GM23248 (cell line): ENCODE measurements around the gene SAMD4B. TPM values are rescaled to one million over a fixed set of nuclear protein-coding genes. Genes with fewer than 3 reads are reported as not detected.

Source experiments
- DNase-seq: peaks from one replicate; pipeline ENCODE4 v3.0.0-alpha.2; 2015
- H2AFZ ChIP-seq: fragments of 200-600 bp; sonication (generic); 2 replicates; pipeline ENCODE4 v1.6.1; 2016; ENCODE audit warnings: antibody characterized with exemption
- H3F3A ChIP-seq: fragments of 200-600 bp; sonication (generic); 2 replicates; pipeline ENCODE4 v1.6.1; 2016; ENCODE audit warnings: mild to moderate bottlenecking, antibody characterized with exemption, mixed run types; ENCODE audit not compliant: insufficient read depth
- H3K27ac ChIP-seq: fragments of 200-600 bp; sonication (generic); 2 replicates; pipeline ENCODE4 v1.5.1; 2016; ENCODE audit warnings: mild to moderate bottlenecking
- H3K27me3 ChIP-seq: fragments of 200-600 bp; sonication (generic); replicated peaks from 2 replicates; pipeline ENCODE4 v1.6.1; 2016; ENCODE audit warnings: mild to moderate bottlenecking; ENCODE audit not compliant: insufficient read depth
- H3K36me3 ChIP-seq: fragments of 200-600 bp; sonication (generic); 2 replicates; pipeline ENCODE4 v1.6.1; 2016; ENCODE audit warnings: low read depth, mild to moderate bottlenecking
- H3K4me1 ChIP-seq: fragments of 200-600 bp; sonication (generic); 2 replicates; pipeline ENCODE4 v1.6.1; 2016; ENCODE audit warnings: mild to moderate bottlenecking; ENCODE audit not compliant: insufficient read depth
- H3K4me2 ChIP-seq: fragments of 200-600 bp; sonication (generic); one replicate; pipeline ENCODE4 v1.6.1; 2016; ENCODE audit warnings: mild to moderate bottlenecking; ENCODE audit not compliant: unreplicated experiment
- H3K4me3 ChIP-seq: fragments of 200-600 bp; sonication (generic); 2 replicates; pipeline ENCODE4 v1.5.1; 2016; ENCODE audit warnings: mild to moderate bottlenecking
- H3K79me2 ChIP-seq: fragments of 200-600 bp; sonication (generic); 2 replicates; pipeline ENCODE4 v1.6.1; 2016; ENCODE audit warnings: mild to moderate bottlenecking; ENCODE audit not compliant: insufficient read depth
- H3K9ac ChIP-seq: fragments of 200-600 bp; sonication (generic); 2 replicates; pipeline ENCODE4 v1.6.1; 2016; ENCODE audit warnings: mild to moderate bottlenecking
- H3K9me2 ChIP-seq: fragments of 200-600 bp; sonication (generic); 2 replicates; pipeline ENCODE4 v1.6.1; 2016; ENCODE audit warnings: mixed run types, mild to moderate bottlenecking, moderate library complexity; ENCODE audit not compliant: insufficient read depth
- H3K9me3 ChIP-seq: fragments of 200-600 bp; sonication (generic); one replicate; pipeline ENCODE4 v1.6.1; 2017; ENCODE audit warnings: low read depth
- H4K20me1 ChIP-seq: fragments of 200-600 bp; sonication (generic); 2 replicates; pipeline ENCODE4 v1.6.0; 2016; ENCODE audit not compliant: insufficient read depth
- EZH2 ChIP-seq: fragments of 200-600 bp; sonication (generic); IDR thresholded peaks from 2 replicates; pipeline ENCODE4 v1.6.1; 2018; ENCODE audit warnings: antibody characterized with exemption, mild to moderate bottlenecking; ENCODE audit not compliant: insufficient read depth, poor library complexity, severe bottlenecking
- EZH2phosphoT487 ChIP-seq: fragments of 200-600 bp; sonication (generic); IDR thresholded peaks from 2 replicates; pipeline ENCODE4 v1.6.1; 2018; ENCODE audit warnings: antibody characterized with exemption, moderate library complexity, mild to moderate bottlenecking, low read depth; ENCODE audit not compliant: insufficient read depth
- WGBS, 2 experiments: methylation state at CpG; one replicate each; pipeline ENCODE4 v1.1.6; 2015 to 2017; ENCODE audit warnings: low lambda C conversion rate in 2 of 2, low coverage in 1 of 2; ENCODE audit errors: missing lambda C conversion rate in 2 of 2; 5-methylcytosine and 5-hydroxymethylcytosine counted together
- in situ Hi-C: fragments of 300-500 bp; cut with MboI; formaldehyde crosslinking; loops from 2 replicates; pipeline ENCODE4 v1.15.0; 2020
- polyA plus RNA-seq: library from polyadenylated mRNA; unstranded; fragments of >200 nt; fragmentation: Nextera tagmentation; extraction: Ambion mirVana; gene quantifications from 2 replicates; pipeline ENCODE4 v1.2.1, GENCODE V29; 2016
- total RNA-seq: library from RNA; depleted of rRNA; stranded (reverse); fragments of >200 nt; shearing (Covaris generic); gene quantifications from 2 replicates; pipeline ENCODE4 v1.2.3, GENCODE V29; 2014

The SAMD4B gene
- total and polyA plus RNA-seq, 2 experiments from 2014 or later: 66.7 to 71.9 TPM

DNA sequence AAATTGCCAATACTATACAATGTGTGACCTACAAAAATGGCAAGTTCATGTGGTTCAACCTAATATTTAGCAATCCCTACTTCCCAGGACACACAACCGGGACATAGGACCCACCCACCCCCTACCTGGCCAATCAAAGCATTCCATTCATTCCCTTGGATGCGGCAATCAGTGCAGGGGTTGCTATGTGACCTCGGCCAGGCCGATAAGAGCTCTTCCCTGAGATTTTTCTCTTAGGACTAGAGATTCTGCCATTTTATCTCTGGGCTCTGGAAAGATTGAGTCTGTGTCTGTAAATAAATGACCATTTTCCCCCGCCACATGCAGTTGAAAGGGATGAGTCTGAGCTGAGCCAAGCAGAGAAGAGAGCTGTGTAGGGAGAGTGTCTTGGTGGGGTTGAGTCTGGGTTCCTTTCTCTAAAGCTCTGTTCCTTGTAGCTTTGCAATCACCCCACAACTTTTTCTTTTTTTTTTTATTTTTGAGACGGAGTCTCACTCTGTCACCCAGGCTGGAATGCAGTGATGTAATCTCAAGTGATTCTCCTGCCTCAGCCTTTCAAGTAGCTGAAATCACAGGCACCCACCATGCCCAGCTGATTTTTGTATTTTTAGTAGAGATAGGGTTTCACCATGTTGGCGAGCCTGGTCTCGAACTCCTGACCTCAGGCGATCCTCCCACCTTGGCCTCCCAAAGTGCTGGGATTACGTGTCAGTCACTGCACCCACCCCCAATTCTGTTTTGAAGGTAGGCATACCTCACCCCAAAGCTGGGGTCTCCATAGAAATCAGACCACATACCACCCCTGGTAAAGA lies 38.6 kb upstream of the SAMD4B start:
- no peak overlapping the region for H3K27ac ChIP-seq
- in situ Hi-C loops: no loop called here

DNA sequence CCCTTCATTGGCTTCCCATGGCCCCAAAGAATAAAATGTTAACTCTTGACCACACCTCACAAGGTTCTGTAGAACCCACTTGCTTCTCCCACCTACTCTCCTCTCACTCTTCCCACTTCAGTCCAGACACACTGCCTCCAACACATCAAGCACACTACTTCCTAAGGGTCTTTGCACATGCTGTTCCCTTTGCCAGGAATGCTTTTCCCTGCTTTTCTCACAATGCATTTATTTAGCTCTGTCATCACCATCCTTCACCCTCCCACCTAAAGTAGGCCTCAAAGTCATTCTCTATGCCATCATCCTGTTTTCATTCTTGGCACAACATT lies 38.1 kb upstream of the SAMD4B start:
- DNase-seq: no peak
- H3K4me3 ChIP-seq: no peak overlapping the region
- no peak overlapping the region for H3K27ac ChIP-seq
- no peaks in the 10 kb centered on the region for H4K20me1 ChIP-seq
- TF ChIP-seq EZH2 (no peak), EZH2phosphoT487 (no peak)
- no peaks in the 10 kb centered on the region for H3K4me1 ChIP-seq
- H3K4me2 ChIP-seq: no peak overlapping the region
- no peaks in the 10 kb centered on the region for H3K79me2 ChIP-seq
- H3K36me3 ChIP-seq: no peaks in the 10 kb centered on the region
- no peak overlapping the region for H3K9ac ChIP-seq
- H3K27me3 ChIP-seq: peaks cover 77% of the 10 kb centered on the region
- H3F3A ChIP-seq: no peaks in the 10 kb centered on the region
- H3K9me3 ChIP-seq: no peaks in the 10 kb centered on the region
- H3K9me2 ChIP-seq: no peaks in the 10 kb centered on the region
- in situ Hi-C loops: no loop called here
- H2AFZ ChIP-seq: no peak overlapping the region

More for the DNA sequence above, 38.6 kb upstream of the SAMD4B start:
- DNase-seq: no peak
- Histone ChIP-seq H3K9ac (no peak overlapping the region), H3K4me1 (no peaks in the 10 kb centered on the region), H3K4me3 (no peak overlapping the region), H3K79me2 (no peaks in the 10 kb centered on the region), H4K20me1 (no peaks in the 10 kb centered on the region), H3K4me2 (no peak overlapping the region), H3K36me3 (no peaks in the 10 kb centered on the region), H2AFZ (no peak overlapping the region), H3K9me2 (no peaks in the 10 kb centered on the region), H3K9me3 (no peaks in the 10 kb centered on the region), H3K27me3 (peaks cover 76% of the 10 kb centered on the region), H3F3A (no peaks in the 10 kb centered on the region)
- no peak for TF ChIP-seq EZH2phosphoT487
- WGBS, 2 experiments: 23 to 27% methylated on average over 10 of the region's 10 CpGs

DNA sequence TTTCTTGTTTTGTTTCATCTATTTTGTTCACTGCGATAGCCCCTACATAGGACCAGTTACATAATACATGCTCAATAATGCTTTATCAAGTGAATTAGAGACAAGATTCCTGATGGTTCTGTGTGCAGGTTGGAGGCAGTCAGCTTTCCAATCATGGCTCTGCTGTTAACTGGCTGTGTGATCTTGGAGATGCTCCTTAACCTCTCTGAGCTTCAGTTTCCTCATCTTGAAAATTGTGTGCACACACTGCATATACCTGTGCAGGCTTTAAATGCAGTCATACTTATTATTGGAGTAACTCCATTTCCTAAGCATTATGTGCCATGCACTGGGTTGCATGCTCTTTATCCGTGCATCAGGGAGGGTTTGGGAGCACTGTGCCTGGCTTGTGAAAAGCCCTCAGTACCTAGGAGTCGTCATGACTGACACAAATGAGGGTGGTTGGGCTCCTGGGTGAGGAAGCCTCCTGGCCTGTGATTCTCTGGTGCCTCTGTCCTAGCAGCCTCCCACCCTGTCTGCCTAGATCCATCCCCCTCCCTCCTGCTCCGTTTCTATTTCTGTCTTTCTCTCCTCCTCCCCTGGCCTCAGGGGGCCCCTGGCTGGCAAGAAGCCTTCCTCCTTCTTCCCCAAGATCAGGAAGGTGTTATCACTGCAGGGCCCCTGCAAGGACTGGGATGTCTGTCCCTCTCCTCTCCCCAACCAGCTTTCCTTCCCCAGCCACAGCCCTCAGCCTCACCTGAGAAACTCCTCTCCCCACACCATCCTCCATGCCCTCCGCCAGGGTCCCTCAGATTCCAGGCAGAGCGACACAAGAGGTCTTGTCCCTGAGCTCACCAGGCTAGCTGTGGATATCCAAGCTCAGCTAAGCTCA lies 37.3 kb upstream of the SAMD4B start:
- WGBS, 2 experiments: 18 to 23% methylated on average over 5 to 6 of the region's 6 CpGs

DNA sequence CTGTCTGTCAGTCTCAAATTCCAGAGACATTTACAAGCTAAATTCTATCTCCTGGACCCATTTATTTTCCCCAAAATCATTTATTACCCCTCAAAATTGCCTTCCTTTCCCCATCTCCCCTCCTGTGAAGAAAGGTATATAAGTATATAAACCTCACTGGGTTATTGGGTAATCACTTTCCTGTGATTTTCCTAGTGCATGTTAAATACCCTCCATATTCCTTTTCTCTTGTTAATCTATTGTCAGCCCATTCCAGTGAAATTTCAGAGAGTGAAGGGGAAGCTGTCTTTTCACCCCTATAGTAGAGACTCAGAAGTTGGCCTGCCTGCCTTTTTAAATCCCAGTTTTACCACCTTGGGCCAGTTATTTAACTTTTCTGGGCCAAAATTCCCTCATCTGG lies 36.1 kb upstream of the SAMD4B start:
- in situ Hi-C loops: no loop called here
- Histone ChIP-seq H4K20me1 (no peaks in the 10 kb centered on the region), H3K27me3 (peaks cover 62% of the 10 kb centered on the region), H3K9ac (no peak overlapping the region), H3K79me2 (no peaks in the 10 kb centered on the region), H3K36me3 (no peaks in the 10 kb centered on the region), H3F3A (no peaks in the 10 kb centered on the region), H3K4me2 (no peak overlapping the region), H3K27ac (no peak overlapping the region), H3K9me2 (no peaks in the 10 kb centered on the region), H3K4me3 (no peak overlapping the region), H2AFZ (no peak overlapping the region), H3K4me1 (no peaks in the 10 kb centered on the region), H3K9me3 (no peaks in the 10 kb centered on the region)
- DNase-seq: no peak
- TF ChIP-seq EZH2 (no peak), EZH2phosphoT487 (no peak)

More for the DNA sequence above, 37.3 kb upstream of the SAMD4B start:
- H2AFZ ChIP-seq: no peak overlapping the region
- no peak overlapping the region for H3K4me3 ChIP-seq
- H3K9me3 ChIP-seq: no peaks in the 10 kb centered on the region
- no peaks in the 10 kb centered on the region for H4K20me1 ChIP-seq
- H3K4me2 ChIP-seq: no peak overlapping the region
- H3K27me3 ChIP-seq: peaks cover 69% of the 10 kb centered on the region
- H3K79me2 ChIP-seq: no peaks in the 10 kb centered on the region
- no peaks in the 10 kb centered on the region for H3K4me1 ChIP-seq
- no peaks in the 10 kb centered on the region for H3F3A ChIP-seq
- no peaks in the 10 kb centered on the region for H3K36me3 ChIP-seq
- no peak overlapping the region for H3K9ac ChIP-seq
- H3K9me2 ChIP-seq: no peaks in the 10 kb centered on the region
- DNase-seq: no peak
- in situ Hi-C loops: no loop called here
- TF ChIP-seq EZH2 (no peak), EZH2phosphoT487 (no peak)
- no peak overlapping the region for H3K27ac ChIP-seq
